IPS-15b (cell line): ENCODE measurements around the gene RBFOX1.

Experiments used
- H3K27me3 ChIP-seq: one replicate; pipeline ENCODE4 v1.6.1; 2013; ENCODE audit warnings: low read length; ENCODE audit not compliant: control insufficient read depth, insufficient read depth
- H3K36me3 ChIP-seq: one replicate; pipeline ENCODE4 v1.6.1; 2013; ENCODE audit warnings: low read length; ENCODE audit not compliant: control insufficient read depth, insufficient read depth
- H3K4me1 ChIP-seq: one replicate; pipeline ENCODE4 v1.6.1; 2013; ENCODE audit warnings: mild to moderate bottlenecking, low read length; ENCODE audit not compliant: control insufficient read depth, insufficient read depth
- H3K4me3 ChIP-seq: one replicate; pipeline ENCODE4 v1.5.1; 2013; ENCODE audit warnings: low read depth, low read length
- H3K9ac ChIP-seq: one replicate; pipeline ENCODE4 v1.6.1; 2013; ENCODE audit warnings: low read depth, mild to moderate bottlenecking, low read length
- H3K9me3 ChIP-seq: one replicate; pipeline ENCODE4 v1.6.1; 2013; ENCODE audit warnings: mild to moderate bottlenecking, low read length; ENCODE audit not compliant: control insufficient read depth, insufficient read depth

The RBFOX1 gene

GRCh38 chr16:7596308-7596707 lies 263.7 kb downstream of the RBFOX1 start:
- Histone ChIP-seq H3K4me1 (no peaks in the 10 kb centered on the region), H3K27me3 (no peaks in the 10 kb centered on the region), H3K9me3 (no peaks in the 10 kb centered on the region), H3K9ac (no peak overlapping the region), H3K36me3 (no peaks in the 10 kb centered on the region), H3K4me3 (no peak overlapping the region)

DNA sequence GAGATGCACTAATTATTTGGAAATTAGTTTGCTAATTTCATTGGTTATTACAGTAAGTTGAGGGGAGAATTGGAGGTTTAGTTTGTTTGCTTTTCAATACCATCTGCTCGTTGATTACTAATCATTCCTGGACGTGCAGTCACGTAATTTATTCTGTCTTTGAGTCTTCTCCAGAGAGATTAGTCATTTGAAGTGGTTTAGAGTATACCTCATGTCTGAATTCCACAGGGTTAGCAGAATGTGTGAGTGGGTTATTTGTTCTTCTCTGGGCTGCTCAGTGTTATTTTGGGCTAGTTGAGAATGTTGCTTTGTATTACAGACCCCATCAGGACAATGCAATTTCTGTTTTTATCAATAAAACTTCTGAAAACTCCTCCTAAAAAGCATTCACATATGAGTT lies 265.0 kb downstream of the RBFOX1 start:
- Histone ChIP-seq H3K4me3 (no peak overlapping the region), H3K9ac (no peak overlapping the region), H3K4me1 (peaks cover 6% of the 10 kb centered on the region), H3K36me3 (no peaks in the 10 kb centered on the region), H3K27me3 (no peaks in the 10 kb centered on the region), H3K9me3 (no peaks in the 10 kb centered on the region)

DNA sequence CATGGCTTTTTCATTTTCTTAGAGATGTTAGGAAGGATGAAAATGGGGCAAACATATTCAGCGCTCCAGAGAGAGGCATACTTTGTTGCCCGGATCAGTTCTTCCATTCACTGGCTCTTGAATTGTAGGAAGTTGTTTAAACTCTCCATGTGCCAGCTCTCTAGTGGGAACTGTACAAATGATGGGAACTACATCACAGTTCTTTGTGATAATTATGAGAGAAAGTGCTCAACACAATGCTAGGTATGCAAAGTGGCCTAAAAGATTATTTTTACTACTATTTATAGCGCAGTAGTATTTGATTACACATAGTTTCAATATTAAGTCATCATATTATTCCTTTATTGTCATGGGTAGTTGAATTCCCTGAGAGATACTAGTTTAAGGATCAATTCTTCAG lies 268.5 kb downstream of the RBFOX1 start:
- Histone ChIP-seq H3K4me1 (peaks cover 6% of the 10 kb centered on the region), H3K4me3 (no peak overlapping the region), H3K27me3 (no peaks in the 10 kb centered on the region)

DNA sequence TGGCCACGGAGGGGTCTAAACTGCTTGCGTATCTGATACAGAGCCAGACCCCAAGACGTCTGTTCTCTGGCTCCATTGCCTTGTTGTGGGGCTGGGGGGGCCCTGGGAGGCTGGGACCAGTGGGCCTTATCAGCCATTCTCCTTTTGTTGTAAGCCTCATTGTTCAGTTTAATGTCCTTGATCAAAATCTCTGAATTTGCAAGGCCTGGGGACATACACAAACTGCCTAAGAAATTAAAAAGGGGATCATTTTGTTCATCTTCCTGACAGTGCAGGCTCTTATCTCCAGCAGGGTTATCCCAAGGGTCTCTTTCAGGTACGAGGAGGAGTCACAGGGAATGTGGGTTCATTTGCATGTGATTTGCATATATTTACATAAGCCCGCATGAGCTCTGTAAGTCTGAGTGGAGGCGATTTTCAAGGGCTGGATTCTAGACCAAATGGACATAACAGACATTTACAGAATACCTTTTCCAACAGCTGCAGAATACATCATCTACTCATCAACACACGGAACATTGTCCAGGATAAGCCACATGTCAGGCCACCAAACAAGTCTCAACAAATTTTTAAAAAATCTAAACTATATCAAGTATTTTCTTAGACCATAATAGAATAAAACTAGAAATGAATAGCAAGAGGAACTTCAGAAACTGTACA lies 269.8 kb downstream of the RBFOX1 start:
- Histone ChIP-seq H3K4me3 (no peak overlapping the region), H3K9ac (no peak overlapping the region), H3K27me3 (no peaks in the 10 kb centered on the region), H3K9me3 (no peaks in the 10 kb centered on the region), H3K36me3 (no peaks in the 10 kb centered on the region), H3K4me1 (peaks cover 6% of the 10 kb centered on the region)

More for the DNA sequence above, 268.5 kb downstream of the RBFOX1 start:
- Histone ChIP-seq H3K9ac (no peak overlapping the region), H3K9me3 (no peaks in the 10 kb centered on the region), H3K36me3 (no peaks in the 10 kb centered on the region)

DNA sequence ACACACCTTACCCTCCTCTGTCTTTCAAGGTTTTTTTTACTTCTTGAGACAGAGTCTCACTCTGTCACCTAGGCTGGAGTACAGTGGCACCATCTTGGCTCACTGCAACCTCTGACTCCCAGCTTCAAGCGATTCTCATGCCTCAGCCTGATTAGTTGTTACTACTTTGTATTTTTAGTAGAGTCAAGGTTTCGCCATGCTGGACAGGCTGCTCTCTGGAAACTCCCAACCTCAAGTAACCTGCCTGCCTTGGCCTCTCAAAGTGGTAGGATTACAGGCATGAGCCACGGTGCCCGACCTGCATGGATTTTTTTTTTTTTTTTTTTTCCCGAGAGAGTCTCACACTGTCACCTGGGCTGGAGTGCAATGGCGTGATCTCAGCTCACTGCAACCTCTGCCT lies 273.2 kb downstream of the RBFOX1 start:
- Histone ChIP-seq H3K4me1 (peaks cover 6% of the 10 kb centered on the region), H3K9me3 (no peaks in the 10 kb centered on the region), H3K4me3 (no peak overlapping the region), H3K27me3 (no peaks in the 10 kb centered on the region), H3K9ac (no peak overlapping the region), H3K36me3 (no peaks in the 10 kb centered on the region)

DNA sequence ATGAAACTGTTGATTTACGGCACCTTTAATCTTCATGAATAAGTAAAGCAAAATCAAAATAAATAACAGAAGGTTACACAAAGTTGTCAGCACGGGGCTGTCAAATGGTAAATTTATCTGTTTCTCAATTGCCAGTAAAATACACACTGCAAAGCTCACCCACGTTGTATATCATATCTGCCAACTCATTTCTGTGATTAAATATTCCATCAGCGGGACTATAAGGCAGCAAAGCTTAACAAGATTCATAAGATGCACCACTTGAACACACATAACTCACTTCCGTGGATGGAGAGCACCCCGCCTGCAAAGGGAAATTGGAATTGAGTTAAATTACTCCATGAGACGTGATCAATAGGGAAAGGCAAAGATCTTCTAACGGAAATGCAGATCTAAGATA lies 280.0 kb downstream of the RBFOX1 start:
- no peaks in the 10 kb centered on the region for H3K36me3 ChIP-seq
- no peaks in the 10 kb centered on the region for H3K9me3 ChIP-seq
- no peak overlapping the region for H3K4me3 ChIP-seq
- no peaks in the 10 kb centered on the region for H3K27me3 ChIP-seq
- H3K4me1 ChIP-seq = no peaks in the 10 kb centered on the region
- no peak overlapping the region for H3K9ac ChIP-seq

- Histone ChIP-seq H3K4me3 (no peak overlapping the region), H3K9ac (no peak overlapping the region), H3K27me3 (no peaks in the 10 kb centered on the region), H3K9me3 (no peaks in the 10 kb centered on the region), H3K36me3 (no peaks in the 10 kb centered on the region), H3K4me1 (no peaks in the 10 kb centered on the region)
These were observed 280.9 kb downstream of the RBFOX1 start for GRCh38 chr16:7613518-7613917.

GRCh38 chr16:7614021-7614795 lies 281.6 kb downstream of the RBFOX1 start:
- no peak overlapping the region for H3K9ac ChIP-seq
- H3K27me3 ChIP-seq = no peaks in the 10 kb centered on the region
- H3K4me1 ChIP-seq = no peaks in the 10 kb centered on the region
- H3K36me3 ChIP-seq = no peaks in the 10 kb centered on the region
- H3K4me3 ChIP-seq = no peak overlapping the region
- H3K9me3 ChIP-seq = no peaks in the 10 kb centered on the region

GRCh38 chr16:7615565-7615964 lies 282.9 kb downstream of the RBFOX1 start:
- Histone ChIP-seq H3K36me3 (no peaks in the 10 kb centered on the region), H3K9me3 (no peaks in the 10 kb centered on the region), H3K27me3 (no peaks in the 10 kb centered on the region), H3K9ac (no peak overlapping the region), H3K4me3 (no peak overlapping the region), H3K4me1 (no peaks in the 10 kb centered on the region)

GRCh38 chr16:7624871-7625766 lies 292.5 kb downstream of the RBFOX1 start:
- no peaks in the 10 kb centered on the region for H3K36me3 ChIP-seq

GRCh38 chr16:7628981-7629380 lies 296.3 kb downstream of the RBFOX1 start:
- Histone ChIP-seq H3K4me1 (peaks cover 12% of the 10 kb centered on the region), H3K4me3 (no peak overlapping the region), H3K36me3 (no peaks in the 10 kb centered on the region), H3K9me3 (no peaks in the 10 kb centered on the region), H3K27me3 (no peaks in the 10 kb centered on the region), H3K9ac (no peak overlapping the region)

More at GRCh38 chr16:7624871-7625766, 292.5 kb downstream of the RBFOX1 start:
- no peaks in the 10 kb centered on the region for H3K27me3 ChIP-seq
- peaks cover 7% of the 10 kb centered on the region for H3K4me1 ChIP-seq
- no peak overlapping the region for H3K4me3 ChIP-seq
- H3K9ac ChIP-seq = no peak overlapping the region
- no peaks in the 10 kb centered on the region for H3K9me3 ChIP-seq
